CD8-positive, alpha-beta memory T cell (primary cell): ENCODE results near the gene NOG. TPM values are rescaled to one million over a fixed set of nuclear protein-coding genes. Genes with fewer than 3 reads are reported as not detected.

ENCODE experiments used
- CTCF ChIA-PET: fragments of 350-600 bp; sonication (Branson Sonifier 250); formaldehyde crosslinking; loops from one replicate; lab custom pipeline; 2021; ENCODE audit warnings: antibody characterized with exemption; lab: Charles Lee
- POLR2A ChIA-PET: fragments of 350-600 bp; sonication (Branson Sonifier 250); formaldehyde crosslinking; loops from one replicate; lab custom pipeline; 2021; ENCODE audit warnings: antibody characterized with exemption; lab: Charles Lee
- DNase-seq, 5 donors: peaks; one replicate each; pipeline versions ENCODE4 v3.0.0 to v3.0.0-alpha.2; 2020 to 2022; ENCODE audit warnings: mixed read lengths in 1 of 5
- H3K27ac ChIP-seq: one replicate; pipeline ENCODE4 v1.7.0; 2013; ENCODE audit warnings: low read depth, mild to moderate bottlenecking, low read length, moderate library complexity
- H3K27me3 ChIP-seq: 2 replicates; pipeline ENCODE4 v1.7.0; 2013; ENCODE audit warnings: low read length, mild to moderate bottlenecking; ENCODE audit not compliant: insufficient read depth, poor library complexity, severe bottlenecking
- H3K36me3 ChIP-seq: 2 replicates; pipeline ENCODE4 v1.7.0; 2013; ENCODE audit warnings: mild to moderate bottlenecking, low read length, moderate library complexity; ENCODE audit not compliant: insufficient read depth
- H3K4me1 ChIP-seq: 2 replicates; pipeline ENCODE4 v1.7.0; 2013; ENCODE audit warnings: mild to moderate bottlenecking, low read length, moderate library complexity; ENCODE audit not compliant: insufficient read depth
- H3K4me3 ChIP-seq: 2 replicates; pipeline ENCODE4 v1.7.0; 2013; ENCODE audit warnings: mild to moderate bottlenecking, low read length
- H3K9me3 ChIP-seq: 2 replicates; pipeline ENCODE4 v1.7.0; 2013; ENCODE audit warnings: mild to moderate bottlenecking, low read length
- H3K27ac Mint-ChIP-seq, 8 donors: one replicate each; pipeline ENCODE4 v1.8.0; 2020 to 2021; ENCODE audit warnings: mixed read lengths in 8 of 8, mild to moderate bottlenecking in 6 of 8, inconsistent platforms in 3 of 8, moderate library complexity in 3 of 8
- H3K27me3 Mint-ChIP-seq, 2 donors: one replicate each; pipeline ENCODE4 v1.8.0; 2020 to 2021; ENCODE audit warnings: mixed read lengths in 2 of 2, mild to moderate bottlenecking in 1 of 2, moderate library complexity in 1 of 2
- H3K36me3 Mint-ChIP-seq, 3 donors: one replicate each; pipeline ENCODE4 v1.8.0; 2020 to 2021; ENCODE audit warnings: mixed read lengths in 3 of 3, inconsistent platforms in 1 of 3, mild to moderate bottlenecking in 1 of 3
- H3K4me1 Mint-ChIP-seq, 3 donors: one replicate each; pipeline ENCODE4 v1.8.0; 2020 to 2021; ENCODE audit warnings: mixed read lengths in 3 of 3, inconsistent platforms in 1 of 3, mild to moderate bottlenecking in 1 of 3
- H3K4me3 Mint-ChIP-seq, 7 donors: one replicate each; pipeline ENCODE4 v1.8.0; 2020 to 2021; ENCODE audit warnings: mixed read lengths in 7 of 7, mild to moderate bottlenecking in 6 of 7, moderate library complexity in 4 of 7, inconsistent platforms in 2 of 7
- H3K9me3 Mint-ChIP-seq, 5 donors: one replicate each; pipeline ENCODE4 v1.8.0; 2020 to 2022; ENCODE audit warnings: mixed read lengths in 5 of 5, mild to moderate bottlenecking in 3 of 5, moderate library complexity in 2 of 5, inconsistent platforms in 1 of 5
- polyA plus RNA-seq: library from polyadenylated mRNA; unstranded; fragments of 300-500 nt; fragmentation: Illumina TruSeq; gene quantifications from one replicate; pipeline ENCODE4 v1.2.3, GENCODE V29; 2021
- total RNA-seq, 2 experiments: library from RNA; stranded (reverse); gene quantifications; one replicate each; pipeline ENCODE4 v1.2.3, GENCODE V29; 2021

The NOG gene
- total and polyA plus RNA-seq, 3 experiments from 2014 or later = 0.44 to 1.2 (median 0.73) TPM

DNA sequence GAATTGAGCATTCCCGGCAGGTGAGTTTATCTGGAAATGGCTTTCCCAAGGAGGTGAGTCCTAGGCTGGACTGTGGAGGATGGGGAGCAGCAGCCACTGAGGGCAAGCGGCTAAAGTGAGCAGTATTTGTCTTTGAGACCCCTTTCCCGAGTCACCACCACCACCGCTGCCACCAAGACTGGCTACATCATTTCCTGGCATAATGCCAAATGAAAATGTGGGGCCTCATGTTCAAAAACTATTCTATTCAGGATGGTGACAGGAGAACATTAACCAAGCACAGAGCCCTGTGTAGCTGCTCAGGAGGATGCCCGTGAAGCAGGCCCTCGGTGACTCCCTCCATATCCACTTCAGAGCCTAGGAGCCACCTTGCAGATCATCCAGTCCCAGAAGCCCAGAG lies 46.0 kb downstream of the NOG start:
- no peak for DNase-seq
- no peaks in the 10 kb centered on the region for H3K36me3 ChIP-seq
- ChIA-PET POLR2A (no interaction called here), CTCF (no interaction called here)
- H3K4me3 Mint-ChIP-seq = no peak overlapping the region
- H3K27ac ChIP-seq = no peak overlapping the region
- no peaks in the 10 kb centered on the region for H3K36me3 Mint-ChIP-seq
- H3K27ac Mint-ChIP-seq = no peak overlapping the region
- H3K4me3 ChIP-seq = no peak overlapping the region
- peaks cover 12 to 35% of the 10 kb centered on the region in 2 donors for H3K27me3 Mint-ChIP-seq
- H3K4me1 ChIP-seq = no peaks in the 10 kb centered on the region
- H3K4me1 Mint-ChIP-seq = no peaks in the 10 kb centered on the region
- no peaks in the 10 kb centered on the region for H3K9me3 Mint-ChIP-seq
- no peaks in the 10 kb centered on the region for H3K9me3 ChIP-seq
- H3K27me3 ChIP-seq = no peaks in the 10 kb centered on the region

DNA sequence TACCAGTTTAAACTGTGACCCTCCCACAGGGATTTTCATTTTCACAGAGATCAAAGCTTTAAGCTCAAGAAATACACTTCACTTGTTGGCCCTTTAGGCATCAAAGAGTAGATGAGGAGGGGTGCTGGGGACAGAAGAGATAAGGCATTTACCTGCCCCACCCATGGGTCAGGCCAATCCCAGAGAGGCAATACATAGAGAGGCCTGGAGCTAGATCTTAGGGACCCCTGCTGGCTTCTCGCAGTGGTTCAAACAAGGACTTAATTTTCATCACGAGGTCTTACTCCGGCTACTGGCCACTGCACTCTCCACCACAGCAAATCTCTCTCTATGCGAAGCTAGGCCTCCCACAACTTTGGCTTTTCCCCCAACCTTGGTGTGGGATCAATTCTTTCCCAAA lies 46.6 kb downstream of the NOG start:
- CTCF ChIA-PET = no interaction called here
- Histone ChIP-seq H3K4me1 (no peaks in the 10 kb centered on the region), H3K36me3 (no peaks in the 10 kb centered on the region), H3K4me3 (no peak overlapping the region), H3K27me3 (no peaks in the 10 kb centered on the region), H3K27ac (no peak overlapping the region), H3K9me3 (no peaks in the 10 kb centered on the region)
- no peaks in the 10 kb centered on the region for H3K36me3 Mint-ChIP-seq
- H3K27ac Mint-ChIP-seq = no peak overlapping the region
- H3K4me1 Mint-ChIP-seq = no peaks in the 10 kb centered on the region
- peak in 1 of 5 donors; percentile 8 for DNase-seq
- H3K4me3 Mint-ChIP-seq = no peak overlapping the region
- no peaks in the 10 kb centered on the region for H3K9me3 Mint-ChIP-seq
- POLR2A ChIA-PET = no interaction called here
- peaks cover 13 to 35% of the 10 kb centered on the region in 2 donors for H3K27me3 Mint-ChIP-seq

DNA sequence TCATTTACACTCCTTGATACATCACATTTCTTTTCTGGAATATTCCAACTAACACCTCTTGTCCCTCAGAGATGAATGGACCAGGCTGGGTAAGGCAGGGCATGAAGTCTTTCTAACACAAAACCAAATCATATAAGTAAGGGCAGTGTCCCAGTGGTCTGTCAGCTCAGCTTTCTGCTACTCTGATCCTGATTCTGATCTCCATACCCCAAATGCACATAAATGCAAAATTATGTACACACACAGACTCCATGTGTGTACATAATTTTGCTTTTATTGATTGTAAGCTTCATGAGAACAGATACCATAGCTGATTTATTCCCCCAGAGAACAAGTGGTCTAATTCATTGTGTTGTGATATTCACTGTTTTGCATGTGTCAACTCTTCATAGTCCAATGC lies 47.9 kb downstream of the NOG start:
- no peaks in the 10 kb centered on the region for H3K36me3 ChIP-seq
- Mint-ChIP-seq H3K9me3 (no peaks in the 10 kb centered on the region), H3K4me1 (no peaks in the 10 kb centered on the region), H3K36me3 (no peaks in the 10 kb centered on the region), H3K27me3 (peaks cover 11 to 38% of the 10 kb centered on the region in 2 donors), H3K27ac (no peak overlapping the region), H3K4me3 (no peak overlapping the region)
- H3K4me3 ChIP-seq = no peak overlapping the region
- CTCF ChIA-PET = no interaction called here
- no peaks in the 10 kb centered on the region for H3K9me3 ChIP-seq
- H3K27me3 ChIP-seq = no peaks in the 10 kb centered on the region
- DNase-seq = no peak
- no peak overlapping the region for H3K27ac ChIP-seq
- POLR2A ChIA-PET = no interaction called here
- H3K4me1 ChIP-seq = no peaks in the 10 kb centered on the region

DNA sequence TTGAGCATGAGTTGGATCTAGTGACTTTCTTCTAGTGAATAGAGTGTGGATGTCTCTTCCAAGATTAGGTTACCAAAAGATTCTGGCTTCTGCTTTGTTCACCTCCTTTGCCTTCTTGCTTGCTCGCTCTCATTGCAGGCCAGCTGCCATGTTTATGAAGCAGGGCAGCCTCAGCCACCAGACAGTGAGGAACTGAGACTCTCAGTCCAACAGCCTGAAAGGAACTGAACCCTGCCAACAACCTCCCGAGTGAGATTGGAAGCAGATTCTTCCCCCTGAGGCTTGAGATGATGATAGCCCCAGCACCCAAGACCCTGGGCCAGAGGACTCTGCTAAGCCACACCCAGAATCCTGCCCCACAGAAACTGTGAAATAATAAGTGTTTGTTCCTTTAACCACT lies 48.4 kb downstream of the NOG start:
- Histone ChIP-seq H3K27ac (no peak overlapping the region), H3K36me3 (no peaks in the 10 kb centered on the region), H3K4me1 (no peaks in the 10 kb centered on the region), H3K9me3 (no peaks in the 10 kb centered on the region), H3K27me3 (no peaks in the 10 kb centered on the region), H3K4me3 (no peak overlapping the region)
- Mint-ChIP-seq H3K27me3 (peaks cover 11 to 36% of the 10 kb centered on the region in 2 donors), H3K4me3 (no peak overlapping the region), H3K9me3 (no peaks in the 10 kb centered on the region), H3K4me1 (no peaks in the 10 kb centered on the region), H3K36me3 (no peaks in the 10 kb centered on the region), H3K27ac (no peak overlapping the region)
- ChIA-PET POLR2A (no interaction called here), CTCF (no interaction called here)
- no peak for DNase-seq

DNA sequence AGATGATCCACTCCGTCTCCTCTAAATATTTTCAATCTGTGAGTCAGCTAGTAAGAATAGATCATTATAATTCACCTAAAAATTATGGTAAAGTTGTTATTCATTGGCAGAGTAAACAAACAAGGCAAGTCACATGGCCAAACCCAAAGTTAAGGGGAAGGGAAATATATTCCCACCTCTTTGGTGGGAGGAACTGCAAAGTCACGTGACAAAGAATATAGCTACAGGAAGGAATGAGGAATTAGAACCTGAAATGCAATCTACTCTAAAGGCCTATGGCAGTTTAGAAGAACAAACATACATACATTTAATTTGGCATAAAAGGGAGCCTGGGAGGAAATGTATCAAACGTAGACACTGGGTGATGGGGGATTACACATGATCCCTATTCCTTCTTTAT lies 48.9 kb downstream of the NOG start:
- Mint-ChIP-seq H3K36me3 (no peaks in the 10 kb centered on the region), H3K27ac (no peak overlapping the region), H3K9me3 (no peaks in the 10 kb centered on the region), H3K4me1 (no peaks in the 10 kb centered on the region), H3K27me3 (peaks cover 9 to 37% of the 10 kb centered on the region in 2 donors), H3K4me3 (no peak overlapping the region)
- DNase-seq = no peak
- H3K9me3 ChIP-seq = no peaks in the 10 kb centered on the region
- H3K4me1 ChIP-seq = no peaks in the 10 kb centered on the region
- ChIA-PET CTCF (no interaction called here), POLR2A (no interaction called here)
- no peaks in the 10 kb centered on the region for H3K27me3 ChIP-seq
- no peak overlapping the region for H3K4me3 ChIP-seq
- no peak overlapping the region for H3K27ac ChIP-seq
- no peaks in the 10 kb centered on the region for H3K36me3 ChIP-seq

Other genes with a start within 250 kb of the NOG start
- gene C17orf67, start 240.2 kb downstream of the NOG start, total RNA-seq = 1 to 10 TPM; 3.2 to 4.6 TPM
- 2.5 TPM for gene C17orf67, start 240.2 kb downstream of the NOG start, polyA plus RNA-seq
- 10 to 100 TPM; 26.7 to 30.5 TPM for gene DGKE, start 240.5 kb downstream of the NOG start, total RNA-seq
- gene DGKE, start 240.5 kb downstream of the NOG start, polyA plus RNA-seq = 4.9 TPM